HPDE6-E6E7 (cell line): ENCODE measurements around the gene NLGN1.

Source experiments
- DNase-seq: peaks from one replicate; pipeline ENCODE4 v3.0.0; 2011; ENCODE audit warnings: missing footprints; ENCODE audit errors: extremely low spot score

NLGN1 gene

GRCh38 chr3:173709026-173709425, 311.5 kb downstream of the NLGN1 start:
- DNase-seq: no peak

GRCh38 chr3:173711619-173712018, 314.1 kb downstream of the NLGN1 start:
- peak; percentile 2 for DNase-seq

GRCh38 chr3:173719585-173719984, 322.0 kb downstream of the NLGN1 start:
- no peak for DNase-seq

- no peak for DNase-seq
Measured at GRCh38 chr3:173725507-173725906, 328.0 kb downstream of the NLGN1 start.

GRCh38 chr3:173730391-173730790, 332.8 kb downstream of the NLGN1 start:
- DNase-seq: no peak

GRCh38 chr3:173732237-173732636, 334.7 kb downstream of the NLGN1 start:
- DNase-seq: no peak

GRCh38 chr3:173733029-173733652, 335.6 kb downstream of the NLGN1 start:
- no peak for DNase-seq

GRCh38 chr3:173734473-173734872, 336.9 kb downstream of the NLGN1 start:
- DNase-seq: no peak

- no peak for DNase-seq
Measured at GRCh38 chr3:173734895-173735294, 337.4 kb downstream of the NLGN1 start.

- DNase-seq: no peak
Measured at GRCh38 chr3:173735841-173736240, 338.3 kb downstream of the NLGN1 start.

- no peak for DNase-seq
Measured at GRCh38 chr3:173737167-173737808, 339.7 kb downstream of the NLGN1 start.

GRCh38 chr3:173739726-173740125, 342.2 kb downstream of the NLGN1 start:
- no peak for DNase-seq

GRCh38 chr3:173742491-173742890, 344.9 kb downstream of the NLGN1 start:
- DNase-seq: no peak

- peak; percentile 35 for DNase-seq
Measured at GRCh38 chr3:173743111-173743510, 345.6 kb downstream of the NLGN1 start.

GRCh38 chr3:173743516-173743915, 346.0 kb downstream of the NLGN1 start:
- no peak for DNase-seq

GRCh38 chr3:173744479-173744878, 346.9 kb downstream of the NLGN1 start:
- DNase-seq: no peak

GRCh38 chr3:173744895-173745294, 347.4 kb downstream of the NLGN1 start:
- no peak for DNase-seq

GRCh38 chr3:173745952-173746682, 348.6 kb downstream of the NLGN1 start:
- DNase-seq: peak; percentile 50

GRCh38 chr3:173747427-173747826, 349.9 kb downstream of the NLGN1 start:
- peak; percentile 36 for DNase-seq

GRCh38 chr3:173748105-173748504, 350.6 kb downstream of the NLGN1 start:
- no peak for DNase-seq

GRCh38 chr3:173750095-173750494, 352.6 kb downstream of the NLGN1 start:
- no peak for DNase-seq

GRCh38 chr3:173750591-173750990, 353.0 kb downstream of the NLGN1 start:
- no peak for DNase-seq

GRCh38 chr3:173753593-173753992, 356.0 kb downstream of the NLGN1 start:
- no peak for DNase-seq
